Esophagus mucosa (tissue), 1 donor: Measurements from ENCODE around the gene OR4B1. TPM values are rescaled to one million over a fixed set of nuclear protein-coding genes. Genes with fewer than 3 reads are reported as not detected.

Experiments used
- ATAC-seq: fragments of 200-7000 bp; cut with Tn5 transposase; one replicate; pipeline ENCODE4 v1.9.1; 2020
- total RNA-seq: library from RNA; stranded (reverse); gene quantifications from one replicate; pipeline ENCODE4 v1.2.4, GENCODE V29; 2023
- donor health status: DM: yes; HTN: yes; CAD: no.

The OR4B1 gene
- total RNA-seq, 1 donor from 2014 or later, result not detected

DNA sequence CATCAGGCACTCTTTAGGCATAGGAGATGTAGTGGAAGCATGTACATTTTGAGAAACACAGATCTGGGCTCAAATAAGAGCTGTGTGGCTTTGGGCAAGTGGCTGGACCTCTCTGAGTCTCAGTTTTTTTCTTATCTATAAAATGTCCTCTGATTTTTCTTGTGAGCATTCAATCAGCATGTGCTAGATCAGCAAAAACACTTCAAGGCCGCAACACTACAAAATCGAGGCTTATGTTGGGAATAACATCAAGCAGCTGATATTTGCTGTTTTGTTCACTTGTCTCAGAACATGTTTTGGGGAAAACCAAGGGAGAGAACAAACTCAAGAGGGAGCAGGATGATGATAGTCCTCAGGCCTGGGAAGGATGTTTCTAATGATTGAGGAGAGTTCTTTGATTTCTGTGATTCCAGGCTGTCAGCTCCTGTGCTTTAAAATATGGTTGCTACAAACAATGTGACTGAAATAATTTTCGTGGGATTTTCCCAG, 46.9 kb downstream of the OR4B1 start, which contains the start of gene OR4X1:
Gene OR4X1 (plus strand): TSS at position 439 of the 489 bp plus-strand sequence. CDS start 0 bp downstream, at position 439.
- no peak for ATAC-seq

Other genes with a start within 250 kb of the OR4B1 start
- 2.0 TPM for gene PTPRJ, start 236.3 kb upstream of the OR4B1 start, total RNA-seq
- gene OR4X2, start 28.3 kb downstream of the OR4B1 start, total RNA-seq, result not detected
- gene OR4X1, start 47.1 kb downstream of the OR4B1 start, total RNA-seq, result not detected
- gene OR4S1, start 89.4 kb downstream of the OR4B1 start, total RNA-seq, result not detected
- gene OR4C3, start 108.1 kb downstream of the OR4B1 start, total RNA-seq, result not detected
- not detected for gene OR4C5, start 149.7 kb downstream of the OR4B1 start, total RNA-seq